Ramos (cell line): ENCODE results near the gene ZWILCH.

Experiments used
- in situ Hi-C: fragments of 300-500 bp; cut with MboI; formaldehyde crosslinking; loops from one replicate; pipeline ENCODE4 v1.14.3; 2022; ENCODE audit warnings: low sequenced_read_pairs; ENCODE audit not compliant: unreplicated experiment

Gene ZWILCH

DNA sequence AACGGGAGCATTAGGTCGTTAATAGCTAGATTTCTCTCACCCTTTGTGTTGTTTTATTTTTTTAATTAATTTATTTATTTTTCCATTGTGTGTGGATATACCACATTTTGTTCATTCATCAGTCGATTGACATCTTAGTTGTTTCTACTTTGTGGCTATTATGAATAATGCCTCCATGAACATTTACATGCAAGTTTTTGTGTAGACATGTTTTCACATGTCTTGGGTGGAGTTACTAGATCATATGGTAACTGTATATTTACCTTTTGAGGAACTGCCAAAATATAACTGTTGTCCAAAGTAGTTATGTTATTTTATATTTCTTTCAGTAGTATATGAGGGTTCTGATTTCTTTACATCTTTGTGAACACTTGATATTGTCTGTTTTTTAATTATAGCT, 18.8 kb downstream of the ZWILCH start:
- in situ Hi-C loops = no loop called here

DNA sequence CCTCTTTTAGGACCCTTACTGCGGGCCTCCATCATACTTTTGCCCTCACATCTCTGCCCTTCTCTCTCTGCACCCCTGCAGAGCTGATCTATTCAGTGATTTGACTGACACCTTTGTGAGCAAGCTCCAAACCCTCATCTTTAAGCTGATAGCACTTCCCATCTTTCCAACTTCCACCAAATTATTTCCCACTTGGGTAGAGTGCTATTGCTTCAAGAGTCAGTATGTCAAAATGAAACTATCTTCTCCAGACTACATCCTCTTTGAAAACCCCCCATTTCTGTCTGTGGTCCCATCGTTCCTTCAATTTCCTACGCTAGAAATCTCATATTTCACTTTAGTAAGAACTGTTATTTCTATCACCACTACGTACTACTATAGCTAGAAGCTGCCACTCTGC, 19.7 kb downstream of the ZWILCH start:
- in situ Hi-C loops = no loop called here

GRCh38 chr15:66535056-66535455, 29.9 kb downstream of the ZWILCH start:
- in situ Hi-C loops = no loop called here

DNA sequence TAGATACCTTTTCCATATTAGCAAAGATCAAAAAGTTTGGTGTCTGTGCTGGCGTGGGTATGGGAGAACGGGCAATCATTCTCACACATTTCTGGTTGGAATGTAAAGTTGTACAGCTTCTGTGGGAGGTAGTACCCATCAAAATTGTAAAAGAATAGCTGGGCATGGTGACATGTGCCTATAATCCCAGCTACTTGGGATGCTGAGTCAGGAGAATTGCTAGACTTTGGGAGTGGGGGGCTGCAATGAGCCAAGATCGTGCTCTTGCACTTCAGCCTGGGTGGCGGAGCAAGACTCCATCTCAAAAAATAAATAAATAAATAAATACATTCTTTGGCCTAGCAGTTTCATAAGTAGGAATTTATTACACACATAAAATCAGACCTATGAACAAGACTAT, 37.8 kb downstream of the ZWILCH start:
- in situ Hi-C loops = no loop called here

- in situ Hi-C loops = no loop called here
These were observed 40.1 kb downstream of the ZWILCH start for GRCh38 chr15:66545255-66545654.

GRCh38 chr15:66555685-66556084, 50.6 kb downstream of the ZWILCH start:
- in situ Hi-C loops = no loop called here

- in situ Hi-C loops = no loop called here
These were observed 53.1 kb downstream of the ZWILCH start for GRCh38 chr15:66558271-66558670.

GRCh38 chr15:66560856-66561525, 55.9 kb downstream of the ZWILCH start:
- in situ Hi-C loops = no loop called here

GRCh38 chr15:66563126-66563525, 58.0 kb downstream of the ZWILCH start:
- in situ Hi-C loops = no loop called here

DNA sequence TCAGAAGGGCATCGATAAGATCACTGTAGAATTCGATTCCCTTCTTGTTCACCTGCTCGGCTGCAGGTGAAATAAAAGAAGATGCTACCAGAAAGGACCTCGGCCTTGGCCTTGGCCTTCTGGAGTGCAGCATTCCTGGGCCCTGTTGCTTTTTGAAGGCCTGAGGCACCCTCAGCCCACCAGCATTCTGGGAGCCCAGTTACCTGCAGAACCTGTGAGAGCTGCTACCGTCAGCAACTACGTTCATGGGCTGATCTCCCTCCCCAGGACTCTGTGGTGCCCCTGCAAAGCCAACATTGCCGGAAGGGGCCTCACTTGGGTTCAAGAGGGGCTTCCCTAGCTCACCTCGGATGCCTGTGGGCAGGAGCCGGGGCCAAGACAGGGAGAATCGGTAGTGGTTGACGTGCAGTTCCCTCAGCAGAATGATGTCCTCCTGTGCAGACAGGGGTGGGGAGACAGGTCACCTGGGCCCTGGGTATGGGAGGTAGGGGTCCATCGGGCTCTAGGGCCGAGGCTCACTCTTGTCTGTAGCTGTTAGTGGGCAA, 58.5 kb downstream of the ZWILCH start:
- in situ Hi-C loops = no loop called here

DNA sequence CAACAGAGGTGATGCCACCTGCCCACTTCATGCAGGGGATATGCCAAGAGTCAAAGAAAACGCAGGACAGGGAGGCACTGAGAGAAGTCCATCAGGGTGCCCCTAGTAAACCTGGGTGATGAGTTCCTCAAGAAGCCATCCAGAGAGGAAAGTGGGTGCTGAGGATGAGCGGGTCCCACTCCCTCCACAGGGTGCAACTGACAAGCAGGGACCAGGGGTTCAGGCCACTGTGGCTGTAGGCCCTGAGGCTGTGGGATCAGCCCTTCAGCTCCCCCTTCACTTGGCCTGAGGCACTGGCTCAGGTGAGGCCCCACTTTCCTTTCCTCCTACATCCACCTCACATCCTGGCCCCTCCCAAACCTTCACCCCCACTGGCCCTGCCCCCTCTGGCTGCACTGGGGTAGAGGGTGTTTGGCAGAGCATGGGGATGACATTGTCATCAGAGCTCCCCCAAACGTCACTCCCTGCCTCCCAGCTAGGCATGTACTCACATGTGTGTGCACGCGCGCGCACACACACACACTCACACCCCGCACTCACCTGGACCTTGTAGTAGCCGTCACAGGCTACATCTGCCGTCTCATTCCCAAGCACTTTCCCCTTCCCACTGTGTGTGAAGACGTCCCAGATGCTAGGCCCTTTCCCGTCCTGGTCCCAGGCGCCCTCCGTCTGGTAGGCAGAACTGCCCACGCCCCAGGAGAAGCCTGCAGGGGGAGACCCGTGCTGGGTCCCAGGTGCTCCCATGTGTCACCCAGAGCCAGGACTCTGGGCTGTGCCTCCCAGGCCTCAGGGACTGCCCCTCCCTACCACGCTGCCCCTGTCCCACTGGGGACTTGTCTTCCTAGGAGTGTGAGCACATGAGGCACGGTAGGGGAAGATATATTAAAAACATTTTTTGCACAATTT, 59.3 kb downstream of the ZWILCH start:
- in situ Hi-C loops = no loop called here

- in situ Hi-C loops = no loop called here
These were observed 60.1 kb downstream of the ZWILCH start for GRCh38 chr15:66565141-66565641.

GRCh38 chr15:66565741-66566144, 60.6 kb downstream of the ZWILCH start, which contains the start of gene LCTL:
LCTL (minus strand) TSS chr15:66565998; CDS start chr15:66565365, 633 bp downstream.
- in situ Hi-C loops = no loop called here

DNA sequence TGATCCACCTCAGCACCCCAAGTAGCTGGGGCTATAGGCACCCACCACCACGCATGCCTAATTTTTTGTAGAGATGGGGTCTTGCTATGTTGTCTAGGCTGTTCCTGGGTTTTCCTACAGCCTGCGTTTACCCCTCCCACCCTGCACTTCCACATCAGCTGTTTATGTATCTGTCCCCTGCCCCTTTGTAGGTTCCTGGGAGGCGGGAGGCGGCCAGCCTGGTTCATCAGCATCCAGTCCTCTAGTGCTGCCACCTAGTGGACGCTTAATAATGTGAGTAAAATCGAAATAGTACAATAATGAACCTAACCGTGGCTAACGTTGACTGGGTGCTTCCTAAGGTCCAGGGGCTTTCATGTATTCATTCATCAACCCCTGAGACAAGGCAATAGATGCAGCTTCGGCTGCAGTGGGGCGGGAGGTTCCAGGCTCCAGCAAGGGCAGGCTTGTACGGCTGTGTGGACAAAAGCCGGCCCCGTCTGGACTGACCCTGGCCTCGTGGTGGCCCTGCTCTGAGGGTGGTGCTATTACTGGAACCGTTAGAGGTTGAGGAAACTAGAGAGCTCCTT, 61.9 kb downstream of the ZWILCH start:
- in situ Hi-C loops = no loop called here

DNA sequence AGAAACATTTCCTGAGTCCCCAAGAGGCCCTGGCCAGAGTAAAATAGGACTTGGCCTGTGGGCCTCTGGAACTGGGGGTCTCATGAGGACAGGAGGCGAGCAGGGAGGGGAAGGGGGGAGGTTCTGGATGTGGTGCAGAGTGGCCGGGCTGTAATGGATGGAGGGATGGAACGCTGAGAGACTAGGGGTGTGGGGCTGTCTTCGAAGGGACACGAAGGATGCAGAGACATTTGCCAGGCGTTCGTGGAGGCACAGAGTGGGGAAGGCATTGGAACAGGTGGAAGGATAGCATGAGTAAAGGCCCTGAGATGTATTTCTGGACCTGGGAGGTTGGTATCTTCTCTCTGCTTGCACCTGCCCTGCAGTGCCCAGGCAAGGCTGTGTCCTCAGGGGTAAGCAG, 62.8 kb downstream of the ZWILCH start:
- in situ Hi-C loops = no loop called here

DNA sequence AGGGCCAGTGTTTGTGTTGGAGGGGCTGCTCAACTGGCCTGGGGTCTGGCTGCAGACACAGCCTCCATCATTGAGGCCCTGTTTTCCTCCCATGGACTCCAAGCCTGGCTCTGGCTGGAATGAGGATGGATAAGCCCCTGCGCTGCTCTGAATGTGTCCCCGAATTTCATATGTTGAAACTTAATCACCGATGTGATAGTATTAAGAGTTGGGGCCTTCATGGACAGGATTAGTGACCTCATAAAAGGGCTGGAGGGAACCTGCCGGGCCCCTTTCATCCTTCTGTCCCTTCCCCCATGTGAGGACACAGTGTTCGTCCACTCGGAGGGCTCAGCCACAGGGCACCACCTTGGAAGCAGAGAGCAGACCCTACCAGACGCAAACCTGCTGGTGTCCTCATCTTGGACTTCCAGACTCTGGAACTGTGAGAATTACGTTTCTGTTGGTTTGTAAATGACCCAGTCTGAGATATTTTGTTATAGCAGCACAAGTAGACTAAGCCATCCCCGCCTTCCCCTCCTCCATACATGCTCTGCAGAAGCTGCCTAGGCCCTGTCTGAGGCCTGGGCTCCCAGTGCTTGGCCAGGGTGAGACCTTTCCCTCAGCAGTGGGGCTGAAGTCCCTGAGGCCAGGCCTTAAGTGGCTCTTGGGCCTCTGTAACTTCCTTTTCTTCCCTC, 64.5 kb downstream of the ZWILCH start:
- in situ Hi-C loops = no loop called here

DNA sequence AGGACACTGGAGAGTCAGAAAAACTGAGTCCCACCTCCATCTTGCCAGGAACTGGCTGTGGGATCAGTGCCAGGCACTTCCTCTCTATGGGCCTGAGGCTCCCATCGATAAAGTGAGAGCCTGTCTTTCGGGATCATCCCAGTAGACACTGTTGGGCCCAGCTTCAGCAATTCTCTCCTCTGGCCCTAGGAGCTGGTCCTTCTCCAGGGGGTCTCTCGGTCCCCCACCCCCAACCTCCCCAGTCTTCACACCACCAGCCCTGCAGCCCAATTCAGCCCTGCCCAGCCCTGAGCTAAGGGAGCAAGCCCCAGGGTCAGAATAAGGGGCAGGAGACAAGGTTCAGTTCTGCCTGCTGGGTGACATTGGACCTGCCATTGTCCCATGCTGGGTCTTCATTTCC, 65.2 kb downstream of the ZWILCH start:
- in situ Hi-C loops = no loop called here

DNA sequence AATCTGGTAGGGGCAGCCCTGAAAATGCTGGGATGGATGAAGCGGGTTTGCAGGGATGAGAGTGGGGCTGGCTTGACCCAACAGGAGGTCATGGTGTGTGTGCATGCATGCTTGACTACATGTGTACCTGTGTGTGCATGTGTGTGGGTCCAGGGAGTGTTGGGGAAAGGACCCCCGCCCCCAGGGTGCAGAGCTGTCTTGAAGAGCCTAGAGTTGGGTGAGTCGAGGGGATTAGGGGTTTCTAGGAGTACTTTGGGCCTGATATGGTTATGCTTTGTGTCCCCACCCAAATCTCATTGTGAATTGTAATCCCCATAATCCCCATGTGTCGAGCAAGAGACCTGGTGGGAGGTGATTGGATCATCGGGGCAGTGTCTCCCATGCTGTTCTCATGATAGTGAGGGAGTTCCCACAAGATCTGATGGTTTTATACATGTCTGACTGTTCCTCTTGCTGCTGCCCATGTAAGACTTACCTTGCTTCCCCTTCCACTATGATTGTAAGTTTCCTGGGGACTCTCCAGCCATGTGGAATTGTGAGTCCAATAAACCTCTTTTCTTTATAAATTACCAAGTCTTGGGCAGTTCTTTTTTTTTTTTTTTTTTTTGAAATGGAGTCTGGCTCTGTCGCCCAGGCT, 65.8 kb downstream of the ZWILCH start:
- in situ Hi-C loops = no loop called here

- in situ Hi-C loops = no loop called here
These were observed 67.0 kb downstream of the ZWILCH start for GRCh38 chr15:66572146-66572545.

- in situ Hi-C loops = no loop called here
These were observed 68.2 kb downstream of the ZWILCH start for GRCh38 chr15:66573348-66573718.
